Occipital lobe (tissue), 1 donor: ENCODE results near the gene RMND5B. TPM values are rescaled to one million over a fixed set of nuclear protein-coding genes. Genes with fewer than 3 reads are reported as not detected.

ENCODE experiments used
- total RNA-seq: library from RNA; depleted of rRNA; stranded (reverse); fragments of >200 nt; gene quantifications from one replicate; pipeline ENCODE4 v1.2.3, GENCODE V29; 2014

Gene RMND5B
- total RNA-seq, 1 donor from 2014 or later, result 19.3 TPM

Other genes with a start within 250 kb of the RMND5B start
- gene PROP1, start 134.8 kb upstream of the RMND5B start, total RNA-seq, result not detected
- gene N4BP3, start 17.5 kb upstream of the RMND5B start, total RNA-seq, result 8.0 TPM
- gene NHP2, start 22.9 kb downstream of the RMND5B start, total RNA-seq, result 62.2 TPM
- not detected for gene GMCL2, start 56.4 kb downstream of the RMND5B start, total RNA-seq
- gene HNRNPAB, start 73.5 kb downstream of the RMND5B start, total RNA-seq, result 45.5 TPM
- gene PHYKPL, start 101.8 kb downstream of the RMND5B start, total RNA-seq, result 12.9 TPM